ENCODE measurements around the gene SEMG1.

DNA sequence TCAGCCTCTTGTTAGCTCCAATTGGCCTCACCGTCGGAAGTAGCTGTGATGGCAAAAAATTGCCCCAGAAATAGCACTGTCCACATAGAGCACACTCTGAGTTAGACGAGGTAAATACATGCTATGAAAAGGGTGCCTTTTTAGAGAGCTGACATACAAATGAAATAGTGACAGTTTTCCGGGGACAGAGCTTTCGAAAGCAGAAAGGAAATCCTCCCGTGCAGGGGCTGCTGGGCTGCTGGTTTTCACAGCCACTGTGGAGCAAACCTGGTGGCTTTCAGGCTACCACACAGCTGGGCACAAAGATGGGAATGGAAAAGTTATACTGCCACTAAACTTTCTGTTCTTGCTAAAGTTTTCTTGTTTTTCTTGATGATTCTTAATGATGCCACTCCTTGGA is 39.3 kb downstream of the SEMG1 start:
- TF ChIP-seq, protein P1, sequence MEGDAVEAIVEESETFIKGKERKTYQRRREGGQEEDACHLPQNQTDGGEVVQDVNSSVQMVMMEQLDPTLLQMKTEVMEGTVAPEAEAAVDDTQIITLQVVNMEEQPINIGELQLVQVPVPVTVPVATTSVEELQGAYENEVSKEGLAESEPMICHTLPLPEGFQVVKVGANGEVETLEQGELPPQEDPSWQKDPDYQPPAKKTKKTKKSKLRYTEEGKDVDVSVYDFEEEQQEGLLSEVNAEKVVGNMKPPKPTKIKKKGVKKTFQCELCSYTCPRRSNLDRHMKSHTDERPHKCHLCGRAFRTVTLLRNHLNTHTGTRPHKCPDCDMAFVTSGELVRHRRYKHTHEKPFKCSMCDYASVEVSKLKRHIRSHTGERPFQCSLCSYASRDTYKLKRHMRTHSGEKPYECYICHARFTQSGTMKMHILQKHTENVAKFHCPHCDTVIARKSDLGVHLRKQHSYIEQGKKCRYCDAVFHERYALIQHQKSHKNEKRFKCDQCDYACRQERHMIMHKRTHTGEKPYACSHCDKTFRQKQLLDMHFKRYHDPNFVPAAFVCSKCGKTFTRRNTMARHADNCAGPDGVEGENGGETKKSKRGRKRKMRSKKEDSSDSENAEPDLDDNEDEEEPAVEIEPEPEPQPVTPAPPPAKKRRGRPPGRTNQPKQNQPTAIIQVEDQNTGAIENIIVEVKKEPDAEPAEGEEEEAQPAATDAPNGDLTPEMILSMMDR (conservative IDR thresholded peaks at IDR 0.05; ENCODE audit: low read length): no peak
- TF ChIP-seq EZH2phosphoT487 (IDR thresholded peaks at IDR 0.05; ENCODE audit: borderline replicate concordance): no peak
